ENCODE measurements around the gene KRT2. TPM values are rescaled to one million over a fixed set of nuclear protein-coding genes. Genes with fewer than 3 reads are reported as not detected.

KRT2 gene
- total and polyA plus RNA-seq, 2 of the 8 experiments (the other 6 are each of a cell fraction or from before 2014, with no cell fraction given), result not detected

DNA sequence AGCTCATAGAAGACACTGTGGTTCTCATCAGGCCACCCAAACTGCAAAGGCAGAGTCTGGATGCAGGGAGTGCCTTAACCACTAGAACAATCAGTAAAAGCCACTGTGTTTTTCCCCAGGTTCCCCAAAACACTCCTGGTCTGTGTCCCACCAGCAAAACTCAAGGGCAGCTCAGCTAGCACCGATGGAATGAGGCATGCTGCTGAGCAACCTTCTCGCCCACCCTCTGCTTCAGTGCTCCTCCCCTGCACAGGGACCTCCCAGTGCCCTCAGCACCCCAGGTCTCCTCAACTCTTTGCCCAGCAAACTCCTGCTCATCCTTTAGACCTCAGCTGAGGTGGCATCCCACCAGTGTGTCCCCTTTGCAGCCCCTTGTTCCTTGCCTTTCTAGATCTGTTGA is 47.4 kb upstream of the KRT2 start:
- H4K91ac ChIP-seq (replicated peaks; ENCODE audit: insufficient read length, low read length), result no peak overlapping the region
- no peak overlapping the region for H3K23ac ChIP-seq (ENCODE audit: insufficient read length)
- no peak overlapping the region for H2BK20ac ChIP-seq (ENCODE audit: low read length)
- no peaks in the 10 kb centered on the region for H3K36me3 ChIP-seq (ENCODE audit: control insufficient read depth in 2 of 4, insufficient read depth in 4 of 4, low read length in 3 of 4)
- 83% methylated on average over 2 of the region's 2 CpGs; no CpG with 5 or more reads in 1 of the 2 experiments for WGBS, 2 experiments (ENCODE audit: extremely low coverage in 1 of 2, insufficient coverage in 1 of 2, insufficient read length in 1 of 2, insufficient replicate concordance in 2 of 2, low coverage in 1 of 2, low lambda C conversion rate in 2 of 2, missing lambda C conversion rate in 1 of 2)
- no peak overlapping the region for H3K56ac ChIP-seq (replicated peaks; ENCODE audit: insufficient read length, low read depth, low read length)
- POLR2A ChIA-PET (ENCODE audit: partially characterized antibody), result no interaction called here
- H2AK5ac ChIP-seq (ENCODE audit: low read depth, low read length), result no peak overlapping the region
- H4K20me1 ChIP-seq (replicated peaks in 1 of 2; ENCODE audit: control insufficient read depth in 1 of 2, insufficient read depth in 2 of 2, low read length in 2 of 2), result peaks cover 0 to 2% of the 10 kb centered on the region in 2 experiments
- H3K23me2 ChIP-seq (ENCODE audit: low read depth, low read length), result peaks cover 4% of the 10 kb centered on the region; the same call in 1 of the 2 replicates
- H3K9ac ChIP-seq (replicated peaks in 1 of 4; ENCODE audit: extremely low read depth in 1 of 4, low read depth in 3 of 4, low read length in 3 of 4), result no peak overlapping the region
- H2BK15ac ChIP-seq (ENCODE audit: low read length), result no peak overlapping the region
- DNase-seq (ENCODE audit: low read depth in 1 of 2, low spot score in 2 of 2) (no peak), FAIRE-seq (no peak)
- H2AFZ ChIP-seq (ENCODE audit: low read length), result no peak overlapping the region
- H3K4me2 ChIP-seq (ENCODE audit: insufficient read depth in 1 of 2, low read depth in 2 of 2, low read length in 2 of 2), result no peak overlapping the region
- H3K9me3 ChIP-seq (ENCODE audit: insufficient read depth in 2 of 2, low read depth in 1 of 2, low read length in 1 of 2), result no peaks in the 10 kb centered on the region
- no peak overlapping the region for H3K4ac ChIP-seq (replicated peaks; ENCODE audit: insufficient read length, low read depth, low read length)
- H3K14ac ChIP-seq (ENCODE audit: insufficient read length), result no peak overlapping the region
- H3K27me3 ChIP-seq (replicated peaks in 1 of 4; ENCODE audit: control insufficient read depth in 3 of 4, extremely low read depth in 1 of 4, insufficient read depth in 3 of 4, low read length in 3 of 4), result no peaks in the 10 kb centered on the region; a peak in 1 of 7 replicates
- no peak overlapping the region for H4K8ac ChIP-seq (ENCODE audit: extremely low read depth, insufficient read depth, low read length)
- H3K18ac ChIP-seq (ENCODE audit: extremely low read depth, low read length), result no peak overlapping the region
- H2BK5ac ChIP-seq (ENCODE audit: low read depth, low read length), result no peak overlapping the region
- H3K79me2 ChIP-seq (ENCODE audit: control insufficient read depth in 1 of 2, insufficient read depth in 2 of 2, low read length in 2 of 2), result no peaks in the 10 kb centered on the region
- H3K4me1 ChIP-seq (replicated peaks in 1 of 4; ENCODE audit: control insufficient read depth in 3 of 4, insufficient read depth in 4 of 4, low read length in 3 of 4), result no peaks in the 10 kb centered on the region; a peak in 1 of 7 replicates
- CTCF ChIA-PET (ENCODE audit: partially characterized antibody), result interaction anchor here (0.7 to 2.3 kb wide), 4 partner anchors 14 to 304 kb away, joined by 3 to 7 read pairs (median 4); no protein-coding TSS in a partner anchor
- no peak overlapping the region for H2BK120ac ChIP-seq (replicated peaks; ENCODE audit: low read depth, low read length)
- H4K5ac ChIP-seq (ENCODE audit: insufficient read length, low read depth, low read length), result no peak overlapping the region
- no peak overlapping the region for H3K4me3 ChIP-seq (ENCODE audit: extremely low read depth in 1 of 4, insufficient read depth in 2 of 4, low read depth in 3 of 4, low read length in 4 of 4)
- H2BK12ac ChIP-seq (ENCODE audit: low read depth, low read length), result no peak overlapping the region
- no peak overlapping the region for H3K27ac ChIP-seq (ENCODE audit: low read depth, low read length)
- no peaks in the 10 kb centered on the region; the same call in 1 of the 2 replicates for H3K79me1 ChIP-seq (ENCODE audit: low read depth, low read length)
- TF ChIP-seq, protein P1, sequence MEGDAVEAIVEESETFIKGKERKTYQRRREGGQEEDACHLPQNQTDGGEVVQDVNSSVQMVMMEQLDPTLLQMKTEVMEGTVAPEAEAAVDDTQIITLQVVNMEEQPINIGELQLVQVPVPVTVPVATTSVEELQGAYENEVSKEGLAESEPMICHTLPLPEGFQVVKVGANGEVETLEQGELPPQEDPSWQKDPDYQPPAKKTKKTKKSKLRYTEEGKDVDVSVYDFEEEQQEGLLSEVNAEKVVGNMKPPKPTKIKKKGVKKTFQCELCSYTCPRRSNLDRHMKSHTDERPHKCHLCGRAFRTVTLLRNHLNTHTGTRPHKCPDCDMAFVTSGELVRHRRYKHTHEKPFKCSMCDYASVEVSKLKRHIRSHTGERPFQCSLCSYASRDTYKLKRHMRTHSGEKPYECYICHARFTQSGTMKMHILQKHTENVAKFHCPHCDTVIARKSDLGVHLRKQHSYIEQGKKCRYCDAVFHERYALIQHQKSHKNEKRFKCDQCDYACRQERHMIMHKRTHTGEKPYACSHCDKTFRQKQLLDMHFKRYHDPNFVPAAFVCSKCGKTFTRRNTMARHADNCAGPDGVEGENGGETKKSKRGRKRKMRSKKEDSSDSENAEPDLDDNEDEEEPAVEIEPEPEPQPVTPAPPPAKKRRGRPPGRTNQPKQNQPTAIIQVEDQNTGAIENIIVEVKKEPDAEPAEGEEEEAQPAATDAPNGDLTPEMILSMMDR (IDR thresholded peaks at IDR 0.05; ENCODE audit: control extremely low read depth in 1 of 3, insufficient read depth in 1 of 3, low read depth in 1 of 3, low read length in 3 of 3), result no peak
- TF ChIP-seq RFX5 (IDR thresholded peaks at IDR 0.05; ENCODE audit: borderline replicate concordance, low read depth, low read length) (no peak), BRCA1 (IDR thresholded peaks at IDR 0.05; ENCODE audit: low read depth, low read length) (no peak), RAD21 (IDR thresholded peaks at IDR 0.05 in 1 of 2, conservative IDR thresholded peaks at IDR 0.05 in 1 of 2; ENCODE audit: low read depth in 2 of 2, low read length in 2 of 2) (no peak), SIRT6 (IDR thresholded peaks at IDR 0.05; ENCODE audit: low read length) (no peak), GTF2F1 (IDR thresholded peaks at IDR 0.05; ENCODE audit: borderline replicate concordance, low read depth, low read length) (no peak), SP4 (IDR thresholded peaks at IDR 0.05; ENCODE audit: low read length) (no peak), YY1 (IDR thresholded peaks at IDR 0.05; ENCODE audit: low read depth, low read length) (no peak), EP300 (IDR thresholded peaks at IDR 0.05; ENCODE audit: borderline replicate concordance in 1 of 2, low read depth in 2 of 2, low read length in 2 of 2) (no peak), TBP (IDR thresholded peaks at IDR 0.05; ENCODE audit: low read depth, low read length) (no peak), CBX5 (IDR thresholded peaks at IDR 0.05; ENCODE audit: low read depth, low read length) (no peak)
- TF ChIP-seq, protein P2, sequence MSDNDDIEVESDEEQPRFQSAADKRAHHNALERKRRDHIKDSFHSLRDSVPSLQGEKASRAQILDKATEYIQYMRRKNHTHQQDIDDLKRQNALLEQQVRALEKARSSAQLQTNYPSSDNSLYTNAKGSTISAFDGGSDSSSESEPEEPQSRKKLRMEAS (IDR thresholded peaks at IDR 0.05), result no peak
